Osteocyte (in vitro differentiated cells): ENCODE measurements around the gene EVC. TPM values are rescaled to one million over a fixed set of nuclear protein-coding genes. Genes with fewer than 3 reads are reported as not detected.
A peak's percentile ranks its signal among the peaks of the same experiment; 100 is the strongest.

Experiments used
- DNase-seq: peaks from one replicate; pipeline ENCODE4 v3.0.0; 2021; ENCODE audit warnings: mixed read lengths; ENCODE audit not compliant: unreplicated experiment; ENCODE audit errors: extremely low spot score
- H3K27ac Mint-ChIP-seq: one replicate; pipeline ENCODE4 v1.8.0; 2021; ENCODE audit warnings: mild to moderate bottlenecking, mixed read lengths; ENCODE audit not compliant: unreplicated experiment
- H3K27me3 Mint-ChIP-seq: one replicate; pipeline ENCODE4 v1.8.0; 2021; ENCODE audit warnings: mixed read lengths; ENCODE audit not compliant: unreplicated experiment
- H3K36me3 Mint-ChIP-seq: one replicate; pipeline ENCODE4 v1.8.0; 2021; ENCODE audit warnings: mixed read lengths; ENCODE audit not compliant: unreplicated experiment
- H3K4me1 Mint-ChIP-seq: one replicate; pipeline ENCODE4 v1.8.0; 2021; ENCODE audit warnings: mixed read lengths; ENCODE audit not compliant: unreplicated experiment
- H3K4me3 Mint-ChIP-seq: one replicate; pipeline ENCODE4 v1.8.0; 2021; ENCODE audit warnings: mild to moderate bottlenecking, moderate library complexity, mixed read lengths; ENCODE audit not compliant: unreplicated experiment
- H3K9me3 Mint-ChIP-seq: one replicate; pipeline ENCODE4 v1.8.0; 2021; ENCODE audit warnings: mixed read lengths; ENCODE audit not compliant: unreplicated experiment
- total RNA-seq: library from RNA; stranded (reverse); gene quantifications from 2 replicates; pipeline ENCODE4 v1.2.1, GENCODE V29; 2021
- TF ChIP-seq, protein P1 (sequence below): fragments of 200-600 bp; sonication (generic); IDR thresholded peaks from 2 replicates; pipeline ENCODE4 v1.5.0; 2021; ENCODE audit warnings: antibody characterized with exemption, mild to moderate bottlenecking, moderate library complexity

Gene EVC
- total RNA-seq, 1 donor from 2014 or later: 41.6 TPM

DNA sequence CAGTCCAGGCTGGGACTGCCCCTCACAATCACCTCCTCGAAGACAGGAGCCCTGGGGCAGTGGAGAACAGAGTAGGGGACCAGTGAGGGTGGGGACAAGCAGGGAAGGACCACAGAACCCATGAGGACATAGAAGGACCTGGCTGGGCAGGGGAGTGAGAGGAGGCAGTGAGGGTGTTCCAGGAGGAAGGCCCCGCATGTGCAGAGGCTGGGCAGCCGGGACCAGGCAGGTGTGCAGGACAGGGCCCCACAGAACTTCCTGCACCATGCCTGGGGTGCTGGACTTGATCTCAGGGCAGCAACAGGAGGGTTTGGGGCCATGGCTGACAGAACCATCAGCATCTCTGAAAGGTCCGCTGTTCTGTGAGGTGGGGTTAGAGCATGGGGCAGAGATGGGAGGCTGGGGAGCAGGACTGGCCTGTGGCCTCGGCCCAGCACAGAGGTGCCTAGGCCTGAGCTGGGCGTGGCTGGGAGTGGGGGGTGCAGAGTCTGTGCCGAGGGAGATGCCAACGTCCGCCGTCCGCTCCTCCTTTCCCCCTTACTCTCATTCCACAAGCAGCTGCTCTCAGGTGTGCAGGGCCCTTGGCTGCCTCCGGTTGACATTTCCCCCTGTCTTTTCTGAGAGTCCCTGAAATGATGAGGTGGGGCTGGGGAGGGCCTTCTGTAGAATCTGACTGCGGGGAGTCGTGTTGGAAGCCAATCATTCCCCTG lies 40.8 kb downstream of the EVC start:
- Mint-ChIP-seq H3K27me3 (no peaks in the 10 kb centered on the region), H3K36me3 (peaks cover 43% of the 10 kb centered on the region), H3K27ac (peak overlapping the region; percentile 44), H3K4me1 (peaks cover 54% of the 10 kb centered on the region), H3K9me3 (no peaks in the 10 kb centered on the region), H3K4me3 (no peak overlapping the region)
- TF ChIP-seq, protein P1, sequence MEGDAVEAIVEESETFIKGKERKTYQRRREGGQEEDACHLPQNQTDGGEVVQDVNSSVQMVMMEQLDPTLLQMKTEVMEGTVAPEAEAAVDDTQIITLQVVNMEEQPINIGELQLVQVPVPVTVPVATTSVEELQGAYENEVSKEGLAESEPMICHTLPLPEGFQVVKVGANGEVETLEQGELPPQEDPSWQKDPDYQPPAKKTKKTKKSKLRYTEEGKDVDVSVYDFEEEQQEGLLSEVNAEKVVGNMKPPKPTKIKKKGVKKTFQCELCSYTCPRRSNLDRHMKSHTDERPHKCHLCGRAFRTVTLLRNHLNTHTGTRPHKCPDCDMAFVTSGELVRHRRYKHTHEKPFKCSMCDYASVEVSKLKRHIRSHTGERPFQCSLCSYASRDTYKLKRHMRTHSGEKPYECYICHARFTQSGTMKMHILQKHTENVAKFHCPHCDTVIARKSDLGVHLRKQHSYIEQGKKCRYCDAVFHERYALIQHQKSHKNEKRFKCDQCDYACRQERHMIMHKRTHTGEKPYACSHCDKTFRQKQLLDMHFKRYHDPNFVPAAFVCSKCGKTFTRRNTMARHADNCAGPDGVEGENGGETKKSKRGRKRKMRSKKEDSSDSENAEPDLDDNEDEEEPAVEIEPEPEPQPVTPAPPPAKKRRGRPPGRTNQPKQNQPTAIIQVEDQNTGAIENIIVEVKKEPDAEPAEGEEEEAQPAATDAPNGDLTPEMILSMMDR: no peak
- DNase-seq: peak; percentile 82

DNA sequence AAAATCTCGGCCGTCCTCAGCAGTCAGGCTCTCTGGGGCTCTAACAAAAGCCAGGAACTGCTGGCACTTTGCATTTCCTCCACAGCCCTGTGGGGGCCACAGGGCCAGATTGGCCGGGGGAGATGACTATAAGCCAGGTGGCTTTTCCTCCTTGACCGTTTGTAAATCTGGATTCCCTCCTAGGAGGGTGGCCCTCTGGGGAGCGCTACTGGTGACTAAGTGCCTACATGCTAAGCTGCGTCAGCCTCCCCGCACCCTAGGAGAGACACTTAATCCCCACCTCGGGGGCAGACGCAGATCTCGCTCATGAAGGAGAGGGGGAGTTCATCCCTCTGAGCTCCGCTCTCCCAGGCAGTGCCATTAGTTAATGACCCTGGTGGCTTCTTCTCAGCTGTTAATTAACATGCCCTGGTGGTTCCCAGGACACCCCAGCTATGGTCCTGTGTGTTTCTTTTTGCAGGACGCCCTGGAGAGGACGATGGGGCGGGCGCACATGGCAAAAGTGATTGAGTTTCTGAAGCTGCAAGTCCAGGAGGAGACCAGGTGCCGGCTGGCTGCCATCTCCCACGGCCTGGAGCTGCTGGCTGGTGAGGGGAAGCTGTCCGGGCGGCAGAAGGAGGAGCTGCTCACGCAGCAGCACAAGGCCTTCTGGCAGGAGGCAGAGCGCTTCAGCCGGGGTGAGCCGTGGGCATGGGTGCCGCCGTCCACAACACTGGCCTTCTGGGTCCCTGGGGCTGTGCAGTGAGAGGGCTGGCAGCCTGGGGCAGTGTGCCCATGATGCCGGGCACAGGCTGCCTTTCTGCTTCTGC lies 41.6 kb downstream of the EVC start:
- peak; percentile 77 for DNase-seq
- Mint-ChIP-seq H3K4me1 (peaks cover 47% of the 10 kb centered on the region), H3K9me3 (no peaks in the 10 kb centered on the region)

DNA sequence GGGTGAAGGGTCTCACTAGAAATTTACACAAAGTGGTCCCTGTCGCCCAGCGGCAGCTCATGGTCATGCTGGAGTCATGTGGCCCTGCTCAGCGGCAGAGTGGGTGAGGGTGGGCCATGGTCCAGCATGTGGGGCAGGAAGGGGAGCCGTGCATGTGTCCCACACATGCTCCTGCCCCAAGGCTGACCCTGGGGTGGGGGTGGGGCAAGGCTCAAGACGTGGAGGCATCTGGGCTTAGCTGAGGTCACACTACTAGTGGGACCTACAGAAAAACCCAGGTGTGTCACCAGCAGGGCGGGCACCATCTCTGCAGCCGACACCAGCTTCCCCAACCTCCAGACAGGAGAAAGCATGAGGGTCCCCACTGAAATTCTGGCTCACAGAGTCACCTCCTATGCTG lies 42.4 kb downstream of the EVC start:
- Mint-ChIP-seq H3K36me3 (peaks cover 49% of the 10 kb centered on the region), H3K4me3 (no peak overlapping the region), H3K27me3 (no peaks in the 10 kb centered on the region), H3K4me1 (peaks cover 45% of the 10 kb centered on the region), H3K27ac (no peak overlapping the region), H3K9me3 (no peaks in the 10 kb centered on the region)
- peak; percentile 59 for DNase-seq
- TF ChIP-seq, protein P1: no peak

More for the DNA sequence above, 41.6 kb downstream of the EVC start:
- Mint-ChIP-seq H3K36me3 (peaks cover 49% of the 10 kb centered on the region), H3K4me3 (no peak overlapping the region), H3K27me3 (no peaks in the 10 kb centered on the region), H3K27ac (no peak overlapping the region)
- TF ChIP-seq, protein P1: no peak

DNA sequence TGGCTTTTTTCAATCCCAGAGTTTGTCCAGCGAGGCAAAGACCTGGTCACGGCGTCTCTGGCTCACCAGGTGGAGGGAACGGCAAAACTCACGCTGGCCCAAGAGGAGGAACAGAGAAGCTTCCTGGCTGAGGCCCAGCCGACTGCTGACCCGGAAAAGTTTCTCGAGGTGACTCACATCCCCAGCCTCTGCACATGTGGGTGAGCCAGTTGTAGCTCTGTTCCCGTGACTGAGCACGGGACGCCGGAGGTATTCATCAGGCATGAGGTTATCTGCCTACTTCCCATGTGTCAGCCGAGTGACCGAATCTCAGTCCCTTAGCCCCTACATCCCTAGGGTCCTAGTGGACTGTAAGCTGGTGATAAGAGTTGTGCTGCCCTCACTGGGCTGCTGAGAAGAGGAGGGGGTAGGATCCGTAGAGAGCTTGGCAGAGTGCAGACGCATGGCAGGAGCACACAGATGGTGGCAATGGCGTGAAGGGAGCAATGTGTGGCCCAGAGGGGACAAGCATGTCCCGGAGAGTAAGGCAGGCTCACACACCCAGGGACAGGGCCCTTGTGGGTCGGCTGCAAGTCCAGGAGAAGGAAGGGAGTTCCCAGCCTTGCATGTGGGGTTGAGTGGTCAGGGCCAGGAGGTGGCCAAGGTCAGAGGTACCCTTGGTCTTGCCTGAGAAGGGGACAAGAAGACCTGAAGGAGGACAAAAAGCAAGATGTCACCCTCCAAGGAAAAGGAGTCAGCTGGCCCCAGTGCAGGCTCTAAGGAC lies 42.9 kb downstream of the EVC start:
- Mint-ChIP-seq H3K27ac (no peak overlapping the region), H3K36me3 (peaks cover 48% of the 10 kb centered on the region), H3K4me1 (peaks cover 49% of the 10 kb centered on the region), H3K27me3 (no peaks in the 10 kb centered on the region), H3K9me3 (no peaks in the 10 kb centered on the region), H3K4me3 (no peak overlapping the region)
- TF ChIP-seq, protein P1: no peak
- peak; percentile 81 for DNase-seq
